ENCODE data around the gene ZNF331. TPM values are rescaled to one million over a fixed set of nuclear protein-coding genes. Genes with fewer than 3 reads are reported as not detected.

Gene ZNF331
- total and polyA plus RNA-seq, 2 of the 8 experiments (the other 6 are each of a cell fraction or from before 2014, with no cell fraction given), result 30.0 to 44.1 TPM

GRCh38 chr19:53509845-53510244, 28.1 kb upstream of the ZNF331 start:
- Histone ChIP-seq H3K36me3 (ENCODE audit: control insufficient read depth in 2 of 4, insufficient read depth in 4 of 4, low read length in 3 of 4) (no peaks in the 10 kb centered on the region), H3K79me1 (ENCODE audit: low read depth, low read length) (no peaks in the 10 kb centered on the region), H3K4me3 (ENCODE audit: extremely low read depth in 1 of 4, insufficient read depth in 2 of 4, low read depth in 3 of 4, low read length in 4 of 4) (no peak overlapping the region), H2BK15ac (ENCODE audit: low read length) (no peak overlapping the region), H4K91ac (replicated peaks; ENCODE audit: insufficient read length, low read length) (no peak overlapping the region), H3K27me3 (replicated peaks in 1 of 4; ENCODE audit: control insufficient read depth in 3 of 4, extremely low read depth in 1 of 4, insufficient read depth in 3 of 4, low read length in 3 of 4) (no peaks in the 10 kb centered on the region), H4K20me1 (replicated peaks in 1 of 2; ENCODE audit: control insufficient read depth in 1 of 2, insufficient read depth in 2 of 2, low read length in 2 of 2) (no peaks in the 10 kb centered on the region), H2BK5ac (ENCODE audit: low read depth, low read length) (no peak overlapping the region), H2AFZ (ENCODE audit: low read length) (no peak overlapping the region), H2AK5ac (ENCODE audit: low read depth, low read length) (peak overlapping the region; percentile 28; the same call in 1 of the 2 replicates), H3K23me2 (ENCODE audit: low read depth, low read length) (no peaks in the 10 kb centered on the region), H3K18ac (ENCODE audit: extremely low read depth, low read length) (no peak overlapping the region), H2BK12ac (ENCODE audit: low read depth, low read length) (no peak overlapping the region), H4K5ac (ENCODE audit: insufficient read length, low read depth, low read length) (no peak overlapping the region), H2BK120ac (replicated peaks; ENCODE audit: low read depth, low read length) (no peak overlapping the region), H3K79me2 (ENCODE audit: control insufficient read depth in 1 of 2, insufficient read depth in 2 of 2, low read length in 2 of 2) (no peaks in the 10 kb centered on the region), H3K9me3 (ENCODE audit: insufficient read depth in 2 of 2, low read depth in 1 of 2, low read length in 1 of 2) (no peaks in the 10 kb centered on the region), H2BK20ac (ENCODE audit: low read length) (no peak overlapping the region), H3K4ac (replicated peaks; ENCODE audit: insufficient read length, low read depth, low read length) (no peak overlapping the region), H3K4me2 (ENCODE audit: insufficient read depth in 1 of 2, low read depth in 2 of 2, low read length in 2 of 2) (no peak overlapping the region), H3K14ac (ENCODE audit: insufficient read length) (no peak overlapping the region), H4K8ac (ENCODE audit: extremely low read depth, insufficient read depth, low read length) (no peak overlapping the region), H3K9ac (replicated peaks in 1 of 4; ENCODE audit: extremely low read depth in 1 of 4, low read depth in 3 of 4, low read length in 3 of 4) (no peak overlapping the region), H3K56ac (replicated peaks; ENCODE audit: insufficient read length, low read depth, low read length) (no peak overlapping the region), H3K23ac (ENCODE audit: insufficient read length) (no peak overlapping the region), H3K4me1 (replicated peaks in 1 of 4; ENCODE audit: control insufficient read depth in 3 of 4, insufficient read depth in 4 of 4, low read length in 3 of 4) (peaks cover 0 to 2% (median 0%) of the 10 kb centered on the region in 4 experiments; a peak in 2 of 7 replicates), H3K27ac (ENCODE audit: low read depth, low read length) (no peak overlapping the region)
- 77% methylated on average over 5 of the region's 5 CpGs; no CpG with 5 or more reads in 1 of the 2 experiments for WGBS, 2 experiments (ENCODE audit: extremely low coverage in 1 of 2, insufficient coverage in 1 of 2, insufficient read length in 1 of 2, insufficient replicate concordance in 2 of 2, low coverage in 1 of 2, low lambda C conversion rate in 2 of 2, missing lambda C conversion rate in 1 of 2)
- POLR2A ChIA-PET (ENCODE audit: partially characterized antibody), result interaction anchor here (0.6 to 1.6 kb wide), 4 partner anchors 10 to 12 kb away, joined by 3 to 5 read pairs (median 4); no protein-coding TSS in a partner anchor
- TF ChIP-seq SP2 (IDR thresholded peaks at IDR 0.05; ENCODE audit: low read length) (no peak), RXRA (IDR thresholded peaks at IDR 0.05; ENCODE audit: insufficient read depth, low read depth, low read length) (no peak), EGR1 (IDR thresholded peaks at IDR 0.05; ENCODE audit: borderline replicate concordance, low read depth, low read length) (no peak), CBX5 (IDR thresholded peaks at IDR 0.05; ENCODE audit: low read depth, low read length) (no peak), CREB1 (IDR thresholded peaks at IDR 0.05) (no peak)
- CTCF ChIA-PET (ENCODE audit: partially characterized antibody), result interaction anchor here (0.5 to 2.3 kb wide), 11 partner anchors 9 to 374 kb away, joined by 3 to 15 read pairs (median 3); no protein-coding TSS in a partner anchor
- DNase-seq (ENCODE audit: low read depth in 1 of 2, low spot score in 2 of 2) (no peak), FAIRE-seq (no peak)

Data from H1 (cell line).